HepG2 (cell line): ENCODE results near the gene CEP97. TPM values are rescaled to one million over a fixed set of nuclear protein-coding genes. Genes with fewer than 3 reads are reported as not detected.

Experiments
- CCAR2 ChIP-seq: fragments of 200-400 bp; formaldehyde crosslinking; optimal IDR thresholded peaks from 2 replicates; pipeline ENCODE3; 2018; ENCODE audit warnings: low read depth, mild to moderate bottlenecking, low read length, moderate library complexity
- FOXK2 ChIP-seq: fragments of 450-650 bp; IDR thresholded peaks from 2 replicates; pipeline ENCODE4 v1.6.1; 2016
- HOXA7 ChIP-seq: sonication (generic); formaldehyde crosslinking; IDR thresholded peaks from 2 replicates; pipeline ENCODE4 v1.8.1; 2022; ENCODE audit warnings: mild to moderate bottlenecking, missing genetic modification reagents, moderate library complexity
- NFKB2 ChIP-seq: sonication (generic); formaldehyde crosslinking; IDR thresholded peaks from 2 replicates; pipeline ENCODE4 v1.4.0; 2020; ENCODE audit warnings: missing genetic modification reagents, borderline replicate concordance
- PATZ1 ChIP-seq: sonication (generic); formaldehyde crosslinking; IDR thresholded peaks from 2 replicates; pipeline ENCODE4 v1.4.0; 2020; ENCODE audit warnings: missing genetic modification reagents
- PAXIP1 ChIP-seq: sonication (generic); formaldehyde crosslinking; conservative IDR thresholded peaks from 2 replicates; pipeline ENCODE4 v1.4.0; 2020; ENCODE audit warnings: mild to moderate bottlenecking, missing genetic modification reagents, moderate library complexity
- SIN3B ChIP-seq: fragments of 150-350 bp; IDR thresholded peaks from 2 replicates; pipeline ENCODE4 v1.6.1; 2014; ENCODE audit warnings: low read length
- STAG1 ChIP-seq: sonication (generic); formaldehyde crosslinking; IDR thresholded peaks from 2 replicates; pipeline ENCODE4 v1.4.0; 2020; ENCODE audit warnings: missing genetic modification reagents
- WIZ ChIP-seq: sonication (generic); formaldehyde crosslinking; IDR thresholded peaks from 2 replicates; pipeline ENCODE4 v1.5.1; 2020; ENCODE audit warnings: mild to moderate bottlenecking, missing genetic modification reagents
- ZBTB1 ChIP-seq: sonication (generic); formaldehyde crosslinking; IDR thresholded peaks from 2 replicates; pipeline ENCODE4 v1.4.0; 2020; ENCODE audit warnings: missing genetic modification reagents, borderline replicate concordance
- ZBTB34 ChIP-seq: sonication (generic); formaldehyde crosslinking; IDR thresholded peaks from 2 replicates; pipeline ENCODE4 v1.8.0; 2022; ENCODE audit warnings: mild to moderate bottlenecking, missing genetic modification reagents
- ZC3H13 ChIP-seq: sonication (generic); formaldehyde crosslinking; IDR thresholded peaks from 2 replicates; pipeline ENCODE4 v1.8.1; 2023; ENCODE audit warnings: mild to moderate bottlenecking, missing genetic modification reagents, moderate library complexity
- ZNF740 ChIP-seq: sonication (generic); formaldehyde crosslinking; IDR thresholded peaks from 2 replicates; pipeline ENCODE4 v1.4.0; 2020; ENCODE audit warnings: missing genetic modification reagents
- ZNF800 ChIP-seq: sonication (generic); formaldehyde crosslinking; IDR thresholded peaks from 2 replicates; pipeline ENCODE4 v1.4.0; 2020; ENCODE audit warnings: missing genetic modification reagents
- polyA plus RNA-seq, 8 experiments: library from polyadenylated mRNA; depleted of rRNA in 3 of 8; stranded (reverse) in 7 of 8; unstranded in 1 of 8; fragments of >200 nt; fragmentation: Illumina TruSeq in 4 of 8; extraction: Trizol in 4 of 8; gene quantifications; 2 replicates each; pipeline versions ENCODE4 v1.2.1 to v1.2.3, GENCODE V29; 2011 to 2016; ENCODE audit warnings: low read depth in 4 of 8, missing spikeins in 1 of 8, mixed read lengths in 1 of 8; ENCODE audit not compliant: insufficient read depth in 1 of 8
- total RNA-seq, 5 experiments: library from RNA; depleted of rRNA; stranded (reverse); fragments of >200 nt; fragmentation: Illumina TruSeq; extraction: Trizol; gene quantifications; 2 replicates each; pipeline ENCODE4 v1.2.3, GENCODE V29; 2016; ENCODE audit warnings: low read depth in 1 of 5
- TF ChIP-seq, protein P1 (sequence below): sonication (generic); formaldehyde crosslinking; IDR thresholded peaks from 2 replicates; pipeline ENCODE4 v1.5.0; 2020; ENCODE audit warnings: mild to moderate bottlenecking, missing genetic modification reagents, borderline replicate concordance

Gene CEP97
- total and polyA plus RNA-seq, 2 of the 13 experiments (the other 11 are each of a cell fraction or from before 2014, with no cell fraction given) = 0.99 to 6.5 TPM

DNA sequence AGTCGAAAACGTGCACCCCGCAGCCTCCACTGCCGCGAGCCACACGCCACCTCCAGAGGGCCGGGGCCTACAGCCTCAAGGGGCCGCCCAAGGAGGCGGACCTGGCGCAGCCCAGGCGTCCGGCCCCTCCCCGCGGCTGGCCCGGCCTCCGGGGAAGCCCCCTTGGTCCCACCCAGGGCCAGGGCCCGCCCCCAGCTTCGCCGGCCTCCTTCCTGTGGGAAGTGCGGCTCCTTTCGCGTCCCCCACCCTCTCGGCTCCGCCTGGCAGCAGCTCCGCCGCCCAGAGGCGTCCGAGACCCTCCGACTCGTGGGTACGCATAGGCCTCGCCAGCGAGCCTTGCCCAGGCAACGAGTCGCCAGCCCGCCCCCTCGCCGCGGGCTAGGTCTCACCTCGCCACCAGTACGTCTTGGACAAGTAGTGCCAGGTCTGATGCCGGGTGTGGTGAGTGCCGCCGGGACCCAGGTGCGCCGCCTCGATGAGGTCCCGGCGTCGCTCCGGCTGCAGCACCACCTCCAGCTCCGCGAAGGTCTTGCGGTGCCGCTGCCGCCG, 48.1 kb upstream of the CEP97 start (continued):
- TF ChIP-seq ZNF800 (CRISPR knock-in tag) (no peak), PAXIP1 (peak; percentile 41; the same call in 1 of the 2 replicates), ZBTB1 (CRISPR knock-in tag) (no peak), SIN3B (peak; percentile 66; the same call in 1 of the 2 replicates), ZC3H13 (CRISPR knock-in tag) (peak; percentile 75; the same call in 1 of the 2 replicates), HOXA7 (CRISPR knock-in tag) (peak; percentile 64; the same call in 1 of the 2 replicates), CCAR2 (no peak), FOXK2 (no peak), STAG1 (CRISPR knock-in tag) (no peak), ZBTB34 (CRISPR knock-in tag) (peak; percentile 70; the same call in 1 of the 2 replicates), NFKB2 (CRISPR knock-in tag) (no peak), PATZ1 (CRISPR knock-in tag) (peak; percentile 72), WIZ (CRISPR knock-in tag) (0 out of 2 replicates have a peak, but pooled peaks have one; percentile 23), ZNF740 (CRISPR knock-in tag) (no peak)
- TF ChIP-seq, protein P1, sequence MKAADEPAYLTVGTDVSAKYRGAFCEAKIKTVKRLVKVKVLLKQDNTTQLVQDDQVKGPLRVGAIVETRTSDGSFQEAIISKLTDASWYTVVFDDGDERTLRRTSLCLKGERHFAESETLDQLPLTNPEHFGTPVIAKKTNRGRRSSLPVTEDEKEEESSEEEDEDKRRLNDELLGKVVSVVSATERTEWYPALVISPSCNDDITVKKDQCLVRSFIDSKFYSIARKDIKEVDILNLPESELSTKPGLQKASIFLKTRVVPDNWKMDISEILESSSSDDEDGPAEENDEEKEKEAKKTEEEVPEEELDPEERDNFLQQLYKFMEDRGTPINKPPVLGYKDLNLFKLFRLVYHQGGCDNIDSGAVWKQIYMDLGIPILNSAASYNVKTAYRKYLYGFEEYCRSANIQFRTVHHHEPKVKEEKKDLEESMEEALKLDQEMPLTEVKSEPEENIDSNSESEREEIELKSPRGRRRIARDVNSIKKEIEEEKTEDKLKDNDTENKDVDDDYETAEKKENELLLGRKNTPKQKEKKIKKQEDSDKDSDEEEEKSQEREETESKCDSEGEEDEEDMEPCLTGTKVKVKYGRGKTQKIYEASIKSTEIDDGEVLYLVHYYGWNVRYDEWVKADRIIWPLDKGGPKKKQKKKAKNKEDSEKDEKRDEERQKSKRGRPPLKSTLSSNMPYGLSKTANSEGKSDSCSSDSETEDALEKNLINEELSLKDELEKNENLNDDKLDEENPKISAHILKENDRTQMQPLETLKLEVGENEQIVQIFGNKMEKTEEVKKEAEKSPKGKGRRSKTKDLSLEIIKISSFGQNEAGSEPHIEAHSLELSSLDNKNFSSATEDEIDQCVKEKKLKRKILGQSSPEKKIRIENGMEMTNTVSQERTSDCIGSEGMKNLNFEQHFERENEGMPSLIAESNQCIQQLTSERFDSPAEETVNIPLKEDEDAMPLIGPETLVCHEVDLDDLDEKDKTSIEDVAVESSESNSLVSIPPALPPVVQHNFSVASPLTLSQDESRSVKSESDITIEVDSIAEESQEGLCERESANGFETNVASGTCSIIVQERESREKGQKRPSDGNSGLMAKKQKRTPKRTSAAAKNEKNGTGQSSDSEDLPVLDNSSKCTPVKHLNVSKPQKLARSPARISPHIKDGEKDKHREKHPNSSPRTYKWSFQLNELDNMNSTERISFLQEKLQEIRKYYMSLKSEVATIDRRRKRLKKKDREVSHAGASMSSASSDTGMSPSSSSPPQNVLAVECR (CRISPR knock-in tag) = peak; percentile 85
